Gastroesophageal sphincter (tissue), 4 donors: ENCODE measurements around the gene LPP. TPM values are rescaled to one million over a fixed set of nuclear protein-coding genes. Genes with fewer than 3 reads are reported as not detected.
"Not testable (repeated sequence)": the region's sequence is repeated elsewhere in the genome, so short reads cannot be mapped to it uniquely, and the experiment has no call there.

Experiments used
- ATAC-seq: fragments of 150-250 bp; one replicate; pipeline ENCODE4 v1.9.1; 2016; ENCODE audit warnings: mild to moderate bottlenecking, moderate library complexity
- H3K27ac ChIP-seq, 4 donors: fragments of 200-600 bp; sonication (generic) in 3 of 4; 1 replicate in 3 of 4; 2 replicates in 1 of 4; pipeline ENCODE4 v1.5.1; 2016 to 2019
- H3K27me3 ChIP-seq: fragments of 200-600 bp; sonication (generic); one replicate; pipeline ENCODE4 v1.5.1; 2019
- H3K36me3 ChIP-seq, 2 donors: fragments of 200-600 bp; sonication (generic); one replicate each; pipeline ENCODE4 v1.5.1; 2019; ENCODE audit warnings: control low read depth in 1 of 2
- H3K4me1 ChIP-seq, 3 donors: fragments of 200-600 bp; sonication (generic); 1 replicate in 2 of 3; 2 replicates in 1 of 3; pipeline ENCODE4 v1.5.1; 2016 to 2019; ENCODE audit warnings: control low read depth in 2 of 3
- H3K4me3 ChIP-seq, 2 donors: fragments of 200-600 bp; sonication (generic); one replicate each; pipeline ENCODE4 v1.5.1; 2019; ENCODE audit warnings: mild to moderate bottlenecking in 1 of 2, moderate library complexity in 1 of 2
- H3K9me3 ChIP-seq, 3 donors: fragments of 200-600 bp; sonication (generic); one replicate each; pipeline ENCODE4 v1.5.1; 2017 to 2019; ENCODE audit warnings: control low read depth in 2 of 3
- CTCF ChIP-seq, 4 experiments: fragments of 200-600 bp in 2 of 4; fragments of 450-650 bp in 2 of 4; sonication (generic) in 1 of 4; IDR thresholded peaks; one replicate each; pipeline ENCODE4 v1.5.1; 2017 to 2019; ENCODE audit warnings: antibody characterized with exemption in 4 of 4, mild to moderate bottlenecking in 2 of 4, moderate library complexity in 2 of 4
- EP300 ChIP-seq: sonication (generic); formaldehyde crosslinking; IDR thresholded peaks from one replicate; pipeline ENCODE4 v1.6.1; 2017; ENCODE audit warnings: antibody characterized with exemption, mild to moderate bottlenecking
- POLR2A ChIP-seq, 2 donors: fragments of 450-650 bp; IDR thresholded peaks; one replicate each; pipeline ENCODE4 v1.6.1; 2017; ENCODE audit warnings: antibody characterized with exemption in 2 of 2, mild to moderate bottlenecking in 2 of 2, moderate library complexity in 1 of 2
- POLR2AphosphoS5 ChIP-seq: sonication (generic); formaldehyde crosslinking; IDR thresholded peaks from one replicate; pipeline ENCODE4 v1.6.1; 2017; ENCODE audit warnings: antibody characterized with exemption
- WGBS, 2 donors: methylation state at CpG; one replicate each; pipeline ENCODE4 v1.1.5; 2018; ENCODE audit warnings: low coverage in 1 of 2; 5-methylcytosine and 5-hydroxymethylcytosine counted together
- total RNA-seq, 4 donors: library from RNA; depleted of rRNA; stranded (reverse); fragments of >200 nt; gene quantifications; one replicate each; pipeline ENCODE4 v1.1.0, GENCODE V29; 2016

The LPP gene
- total RNA-seq, 4 donors from 2014 or later = 1,243 to 2,297 (median 2,164) TPM

GRCh38 chr3:188627652-188628051 lies 473.7 kb downstream of the LPP start:
- peaks cover 6 to 58% (median 15%) of the 10 kb centered on the region in 3 donors for H3K4me1 ChIP-seq
- H3K27ac ChIP-seq = no peak overlapping the region
- ATAC-seq = no peak
- H3K27me3 ChIP-seq = no peaks in the 10 kb centered on the region
- TF ChIP-seq POLR2AphosphoS5 (peak; percentile 38), POLR2A (IDR thresholded peaks at IDR 0.05) (no peak)
- H3K9me3 ChIP-seq = no peaks in the 10 kb centered on the region
- H3K36me3 ChIP-seq = no peaks in the 10 kb centered on the region
- H3K4me3 ChIP-seq = no peak overlapping the region

- Histone ChIP-seq H3K9me3 (no peaks in the 10 kb centered on the region), H3K27ac (peak overlapping the region in 2 of 4 donors; percentile 22 to 41), H3K4me3 (no peak overlapping the region), H3K27me3 (no peaks in the 10 kb centered on the region), H3K4me1 (peaks cover 3 to 68% (median 16%) of the 10 kb centered on the region in 3 donors), H3K36me3 (no peaks in the 10 kb centered on the region)
- ATAC-seq = no peak
- TF ChIP-seq EP300 (no peak), POLR2A (IDR thresholded peaks at IDR 0.05) (no peak), CTCF (IDR thresholded peaks at IDR 0.05) (no peak), POLR2AphosphoS5 (peak; percentile 38)
- 84 to 90% methylated on average over 4 to 5 of the region's 5 CpGs for WGBS, 2 donors
Measured at GRCh38 chr3:188631291-188632010, 477.5 kb downstream of the LPP start.

GRCh38 chr3:188633206-188633605 lies 479.2 kb downstream of the LPP start:
- Histone ChIP-seq H3K27me3 (no peaks in the 10 kb centered on the region), H3K9me3 (no peaks in the 10 kb centered on the region), H3K4me1 (peaks cover 3 to 52% (median 13%) of the 10 kb centered on the region in 3 donors), H3K36me3 (no peaks in the 10 kb centered on the region), H3K4me3 (no peak overlapping the region), H3K27ac (peak overlapping the region in 2 of 4 donors; percentile 2 to 24)
- no peak for TF ChIP-seq CTCF (IDR thresholded peaks at IDR 0.05)
- no peak for TF ChIP-seq POLR2A (IDR thresholded peaks at IDR 0.05)
- ATAC-seq = no peak
- WGBS, 2 donors = 60 to 90% methylated on average over 4 of the region's 4 CpGs

GRCh38 chr3:188634285-188634684 lies 480.3 kb downstream of the LPP start:
- 97% methylated on average over 7 of the region's 8 CpGs; no CpG with 5 or more reads in 1 of the 2 donors for WGBS, 2 donors
- H3K27me3 ChIP-seq = no peaks in the 10 kb centered on the region
- H3K36me3 ChIP-seq = no peaks in the 10 kb centered on the region
- TF ChIP-seq EP300 (no peak), CTCF (IDR thresholded peaks at IDR 0.05) (no peak), POLR2A (IDR thresholded peaks at IDR 0.05) (no peak), POLR2AphosphoS5 (no peak)
- H3K27ac ChIP-seq = peak overlapping the region in 1 of 4 donors; percentile 40
- no peak overlapping the region for H3K4me3 ChIP-seq
- peaks cover 3 to 52% (median 13%) of the 10 kb centered on the region in 3 donors for H3K4me1 ChIP-seq
- no peaks in the 10 kb centered on the region for H3K9me3 ChIP-seq
- no peak for ATAC-seq

- Histone ChIP-seq H3K4me1 (peaks cover 3 to 54% (median 13%) of the 10 kb centered on the region in 3 donors), H3K27me3 (no peaks in the 10 kb centered on the region), H3K36me3 (no peaks in the 10 kb centered on the region), H3K27ac (peak overlapping the region; percentile 39 to 45 (median 42)), H3K4me3 (no peak overlapping the region), H3K9me3 (no peaks in the 10 kb centered on the region)
- 23 to 42% methylated on average over 8 to 10 of the region's 10 CpGs for whole genome bisulfite sequencing, 2 donors
- no peak for ATAC-seq
- peak; percentile 22 for TF ChIP-seq POLR2AphosphoS5
- TF ChIP-seq EP300 = no peak
Measured at GRCh38 chr3:188635258-188636042, 481.5 kb downstream of the LPP start.

- H3K27me3 ChIP-seq, ATAC-seq, H3K36me3 ChIP-seq, H3K4me3 ChIP-seq, H3K9me3 ChIP-seq: not testable (repeated sequence)
- Histone ChIP-seq H3K27ac (peak overlapping the region in 1 of 4 donors; percentile 40), H3K4me1 (peaks cover 3 to 61% (median 17%) of the 10 kb centered on the region in 3 donors)
- WGBS, 2 donors = 86 to 95% methylated on average over 4 to 10 of the region's 13 CpGs
Measured at GRCh38 chr3:188636292-188636691, 482.3 kb downstream of the LPP start.
